Left colon (tissue), 2 donors: ENCODE measurements around the gene OBP2A. TPM values are rescaled to one million over a fixed set of nuclear protein-coding genes. Genes with fewer than 3 reads are reported as not detected.
A peak's percentile ranks its signal among the peaks of the same experiment; 100 is the strongest.
"Not testable (repeated sequence)": the region's sequence is repeated elsewhere in the genome, so short reads cannot be mapped to it uniquely, and the experiment has no call there.

Experiments used
- ATAC-seq: fragments of 200-7000 bp; cut with Tn5 transposase; one replicate; pipeline ENCODE4 v1.9.1; 2020; ENCODE audit warnings: mild to moderate bottlenecking, moderate library complexity
- DNase-seq, 2 donors: peaks; one replicate each; pipeline ENCODE4 v3.0.0-alpha.2; 2020
- intact Hi-C, 2 donors: fragments of 100-400 bp; cut with DNase I in 1 of 2; cut with micrococcal nuclease in 1 of 2; formaldehyde crosslinking; loops; one replicate each; pipeline versions ENCODE4 v1.11.2 to v1.14.0; 2022; cut with DNase I, micrococcal nuclease
- total RNA-seq, 2 donors: library from RNA; stranded (reverse); fragmentation: NEBNext Ultra II Directional; extraction: Animal tissue kit (Norgen Biotek cat#: 25700); gene quantifications; one replicate each; pipeline ENCODE4 v1.2.1, GENCODE V29; 2021
- donor health status: DM: no; HTN: no; CAD: no.
- donor health status: DM: yes; HTN: yes; CAD: no.

Gene OBP2A
- total RNA-seq, 2 donors from 2014 or later = not detected

GRCh38 chr9:135507104-135508035, 38.6 kb upstream of the OBP2A start:
- intact Hi-C loops = no loop called here
- no peak for ATAC-seq
- DNase-seq = peak in 1 of 2 donors; percentile 11

- DNase-seq = peak in 1 of 2 donors; percentile 16
- ATAC-seq = no peak
- intact Hi-C loops = no loop called here
Observed at GRCh38 chr9:135508211-135508820, 37.6 kb upstream of the OBP2A start.

- ATAC-seq = no peak
- DNase-seq = no peak
- intact Hi-C loops = no loop called here
Observed at GRCh38 chr9:135509458-135509857, 36.5 kb upstream of the OBP2A start.

GRCh38 chr9:135512241-135512603, 33.7 kb upstream of the OBP2A start:
- DNase-seq (no peak), ATAC-seq (no peak)
- intact Hi-C loops = no loop called here

- ATAC-seq (no peak), DNase-seq (no peak)
- intact Hi-C loops = no loop called here
Observed at GRCh38 chr9:135512904-135513303, 33.0 kb upstream of the OBP2A start.

- intact Hi-C loops = no loop called here
- no peak for DNase-seq
- no peak for ATAC-seq
Observed at GRCh38 chr9:135513351-135513846, 32.5 kb upstream of the OBP2A start.

- ATAC-seq, intact Hi-C loops, DNase-seq: not testable (repeated sequence)
Observed at GRCh38 chr9:135513906-135514305, 32.0 kb upstream of the OBP2A start.

GRCh38 chr9:135514342-135515082, 31.4 kb upstream of the OBP2A start:
- intact Hi-C loops = no loop called here
- DNase-seq (no peak), ATAC-seq (no peak)

- DNase-seq (no peak), ATAC-seq (no peak)
- intact Hi-C loops = no loop called here
Observed at GRCh38 chr9:135515083-135515951, 30.6 kb upstream of the OBP2A start.

- ATAC-seq = no peak
- no peak for DNase-seq
- intact Hi-C loops = no loop called here
Observed at GRCh38 chr9:135516132-135516860, 29.6 kb upstream of the OBP2A start.

- ATAC-seq = no peak
- DNase-seq = no peak
- intact Hi-C loops = no loop called here
Observed at GRCh38 chr9:135517407-135517822, 28.5 kb upstream of the OBP2A start.

- no peak for ATAC-seq
- no peak for DNase-seq
- intact Hi-C loops = no loop called here
Observed at GRCh38 chr9:135519179-135519971, 26.6 kb upstream of the OBP2A start.

- no peak for DNase-seq
- intact Hi-C loops = no loop called here
- no peak for ATAC-seq
Observed at GRCh38 chr9:135520916-135521607, 24.9 kb upstream of the OBP2A start, which contains the start of gene LCN1. TSS of gene LCN1 (plus strand) at chr9:135521440. CDS start at chr9:135521498, 58 bp downstream.

GRCh38 chr9:135521608-135522095, 24.3 kb upstream of the OBP2A start:
- intact Hi-C loops = no loop called here
- DNase-seq = no peak
- no peak for ATAC-seq

GRCh38 chr9:135522137-135522877, 23.6 kb upstream of the OBP2A start:
- intact Hi-C loops = no loop called here
- no peak for DNase-seq
- no peak for ATAC-seq

GRCh38 chr9:135522931-135523330, 23.0 kb upstream of the OBP2A start:
- intact Hi-C loops = no loop called here
- no peak for DNase-seq
- no peak for ATAC-seq
